SW 1271 (cell line): ENCODE data around the gene REV1.
"Not testable (repeated sequence)": the region's sequence is repeated elsewhere in the genome, so short reads cannot be mapped to it uniquely, and the experiment has no call there.

ENCODE experiments used
- DNase-seq, 2 experiments: peaks; one replicate each; lab custom pipeline; 2025; lab: John Stamatoyannopoulos, UW

The REV1 gene

GRCh38 chr2:99403084-99403483 lies 86.7 kb downstream of the REV1 start:
- DNase-seq: no peak

DNA sequence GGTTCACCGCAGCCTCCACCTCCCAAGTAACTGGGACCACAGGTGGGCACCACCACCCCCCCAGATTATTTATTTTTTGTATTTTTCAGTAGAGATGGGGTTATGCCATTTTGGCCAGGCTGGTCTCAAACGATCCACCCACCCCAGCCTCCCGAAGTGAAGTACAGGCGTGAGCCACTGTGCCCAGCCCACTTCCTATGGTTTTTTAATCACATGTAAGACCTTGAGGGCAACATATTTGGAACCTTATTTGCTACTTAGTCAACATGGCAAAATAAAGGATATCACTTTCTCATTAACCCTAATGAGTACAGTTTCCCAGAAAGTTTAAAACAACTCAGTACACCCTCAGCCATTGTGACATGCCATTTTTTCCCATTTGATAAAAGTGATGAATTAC lies 88.0 kb downstream of the REV1 start:
- no peak for DNase-seq

DNA sequence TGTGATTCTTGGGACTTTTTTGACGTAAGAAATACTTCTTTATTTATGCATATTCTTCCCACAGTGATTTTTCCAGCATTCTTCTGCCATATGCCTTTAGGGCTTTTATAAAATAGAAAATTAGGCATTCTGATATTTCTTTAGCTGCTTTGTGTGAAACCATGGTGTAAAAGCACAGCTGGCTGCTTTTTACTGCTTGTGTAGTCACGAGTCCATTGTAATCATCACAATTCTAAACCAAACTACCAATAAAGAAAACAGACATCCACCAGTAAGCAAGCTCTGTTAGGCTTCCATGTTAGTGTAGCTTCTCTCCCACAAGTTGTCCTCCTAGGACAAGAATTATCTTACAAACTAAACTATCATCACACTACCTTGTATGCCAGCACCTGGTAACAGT lies 90.0 kb downstream of the REV1 start:
- no peak for DNase-seq

DNA sequence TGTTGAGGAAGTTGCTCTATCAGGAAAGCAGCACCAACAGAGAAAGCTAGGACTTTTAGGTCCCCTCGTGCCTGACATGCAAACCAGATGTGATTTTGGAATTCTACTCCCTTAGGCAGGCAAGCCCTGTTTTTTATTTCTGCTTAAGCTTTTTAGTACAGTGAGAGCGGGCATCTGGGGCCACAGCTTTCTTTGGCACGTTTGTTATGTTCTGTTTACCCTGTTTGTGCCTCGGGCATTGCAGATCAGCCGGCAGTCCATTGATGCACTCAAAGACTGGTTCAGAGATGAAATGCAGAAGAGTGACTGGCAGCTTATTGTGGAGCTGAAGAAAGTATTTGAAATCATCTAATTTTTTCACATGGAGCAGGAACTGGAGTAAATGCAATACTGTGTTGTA lies 90.8 kb downstream of the REV1 start:
- DNase-seq: no peak

- DNase-seq: no peak
Measured at GRCh38 chr2:99398303-99398702, 91.5 kb downstream of the REV1 start.

GRCh38 chr2:99397266-99397920 lies 92.4 kb downstream of the REV1 start:
- no peak for DNase-seq

DNA sequence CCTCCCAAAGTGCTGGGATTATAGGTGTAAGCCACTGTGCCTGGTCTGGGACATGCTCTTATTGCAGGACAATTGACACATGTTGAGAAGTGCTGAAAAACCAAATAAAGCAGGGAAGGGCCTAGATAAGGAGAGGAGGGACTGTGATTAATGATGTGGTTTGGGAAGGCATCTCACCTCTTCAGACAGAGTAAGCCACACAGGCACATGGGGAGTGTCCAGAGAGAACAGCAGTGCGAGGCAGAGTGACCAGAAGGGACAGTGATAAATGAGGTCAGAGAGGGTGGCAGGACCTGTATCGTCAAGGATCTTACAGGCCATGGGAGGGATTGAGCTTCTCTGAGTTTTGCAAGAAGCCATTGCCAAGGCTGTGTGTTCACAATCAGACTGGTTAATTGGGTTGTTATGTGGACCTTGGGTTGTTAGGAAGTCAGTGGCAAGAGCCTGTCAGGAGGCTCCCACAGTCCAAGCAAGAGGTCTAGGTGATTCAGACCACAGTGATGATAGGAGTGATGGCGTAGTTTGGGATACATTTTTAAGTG lies 94.2 kb downstream of the REV1 start:
- no peak for DNase-seq

GRCh38 chr2:99389946-99390345 lies 99.9 kb downstream of the REV1 start:
- no peak for DNase-seq

DNA sequence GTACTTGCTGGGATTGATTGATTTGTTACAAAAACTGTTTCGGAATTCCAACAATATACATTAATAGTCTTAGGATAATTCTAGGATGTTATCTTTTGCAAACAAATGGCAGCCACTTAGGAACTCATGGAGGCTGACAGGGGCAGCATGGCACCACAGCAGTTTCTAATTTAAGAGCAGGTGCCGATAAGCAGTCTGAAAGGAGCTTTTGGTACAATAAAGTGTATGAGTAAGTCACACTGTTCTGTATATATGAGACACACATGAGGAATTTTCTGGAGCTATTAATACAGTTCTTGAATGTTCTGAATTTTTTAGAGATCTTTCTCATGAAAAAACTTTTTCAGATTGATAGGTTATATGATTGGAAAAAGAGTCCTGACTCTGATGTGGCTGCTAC lies 100.4 kb downstream of the REV1 start:
- no peak for DNase-seq

DNA sequence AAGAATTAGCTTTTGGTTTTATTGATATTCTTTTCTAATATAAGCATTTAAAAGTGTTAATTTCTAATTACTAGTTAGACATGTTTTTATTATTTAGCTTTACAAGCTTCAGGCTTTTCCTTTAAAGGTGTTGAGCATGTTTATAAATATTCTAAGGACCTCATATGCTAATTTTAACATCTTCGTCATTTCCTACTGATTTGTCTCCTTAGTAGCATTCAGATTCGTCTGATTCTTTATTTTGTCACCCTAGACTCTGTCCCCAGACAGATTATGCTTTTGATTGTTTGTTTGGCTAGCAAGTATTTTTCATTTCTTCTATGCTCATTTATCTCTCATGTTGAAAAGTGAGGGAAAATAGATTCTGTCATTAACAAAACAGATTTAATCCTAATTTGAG lies 100.9 kb downstream of the REV1 start:
- no peak for DNase-seq

- no peak for DNase-seq
Measured at GRCh38 chr2:99386011-99386410, 103.8 kb downstream of the REV1 start.

DNA sequence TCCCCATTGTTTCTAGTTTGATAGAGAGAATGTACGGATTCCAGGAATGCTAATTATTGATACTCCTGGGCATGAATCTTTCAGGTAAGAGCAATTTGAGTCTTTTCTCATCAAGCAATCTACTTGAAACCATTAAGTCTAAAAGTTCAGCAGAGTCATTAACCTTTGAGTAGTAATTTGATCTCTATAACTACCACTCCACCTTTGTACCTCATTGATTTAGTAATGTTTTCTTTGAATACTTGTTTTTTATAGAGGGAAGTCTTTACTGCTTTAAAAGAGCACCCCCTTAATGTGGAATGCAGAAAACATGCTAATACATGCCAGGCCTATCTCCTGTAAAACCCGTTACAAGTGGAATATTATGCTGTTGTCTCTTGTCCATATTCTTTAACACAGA lies 107.7 kb downstream of the REV1 start:
- DNase-seq: no peak

GRCh38 chr2:99380376-99381010 lies 109.3 kb downstream of the REV1 start:
- DNase-seq: no peak

GRCh38 chr2:99377879-99378278 lies 111.9 kb downstream of the REV1 start:
- no peak for DNase-seq

DNA sequence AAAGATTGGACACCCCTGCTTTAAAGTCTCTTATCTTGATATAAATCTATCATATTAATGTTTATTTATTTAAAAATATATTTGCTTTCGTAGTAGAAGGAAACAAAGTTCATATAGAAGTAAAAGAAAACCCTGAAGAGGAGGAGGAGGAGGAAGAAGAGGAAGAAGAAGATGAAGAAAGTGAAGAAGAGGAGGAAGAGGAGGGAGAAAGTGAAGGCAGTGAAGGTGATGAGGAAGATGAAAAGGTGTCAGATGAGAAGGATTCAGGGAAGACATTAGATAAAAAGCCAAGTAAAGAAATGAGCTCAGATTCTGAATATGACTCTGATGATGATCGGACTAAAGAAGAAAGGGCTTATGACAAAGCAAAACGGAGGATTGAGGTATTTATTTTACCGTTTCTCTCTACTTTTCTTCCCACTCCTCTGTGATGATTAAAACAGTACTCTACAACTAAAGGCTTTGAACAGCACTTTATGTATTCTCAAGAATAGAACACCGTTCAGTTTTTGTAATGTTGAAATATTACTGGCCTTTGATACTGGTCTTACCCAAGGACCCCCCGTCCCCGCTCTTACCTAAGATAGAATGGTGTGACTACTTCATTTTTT lies 113.5 kb downstream of the REV1 start:
- DNase-seq: no peak

GRCh38 chr2:99374747-99375146 lies 115.1 kb downstream of the REV1 start:
- no peak for DNase-seq

GRCh38 chr2:99373144-99373543 lies 116.7 kb downstream of the REV1 start:
- DNase-seq: no peak

GRCh38 chr2:99368854-99369253 lies 121.0 kb downstream of the REV1 start:
- not testable (repeated sequence) for DNase-seq

GRCh38 chr2:99365661-99366060 lies 124.2 kb downstream of the REV1 start:
- no peak for DNase-seq

- no peak for DNase-seq
Measured at GRCh38 chr2:99356853-99357252, 133.0 kb downstream of the REV1 start.

- not testable (repeated sequence) for DNase-seq
Measured at GRCh38 chr2:99354825-99355224, 135.0 kb downstream of the REV1 start.

- no peak for DNase-seq
Measured at GRCh38 chr2:99354070-99354469, 135.7 kb downstream of the REV1 start.
